Stimulated activated CD8-positive, alpha-beta memory T cell treated with anti-CD3 and anti-CD28 coated beads, Interleukin-2, amount 100 ng/mL, for 1 hour (primary cell): Measurements from ENCODE around the gene PI16.

Source experiments
- DNase-seq, 2 donors: peaks; one replicate each; pipeline ENCODE4 v3.0.0-alpha.2; 2020; ENCODE audit warnings: low read depth in 2 of 2

Gene PI16

DNA sequence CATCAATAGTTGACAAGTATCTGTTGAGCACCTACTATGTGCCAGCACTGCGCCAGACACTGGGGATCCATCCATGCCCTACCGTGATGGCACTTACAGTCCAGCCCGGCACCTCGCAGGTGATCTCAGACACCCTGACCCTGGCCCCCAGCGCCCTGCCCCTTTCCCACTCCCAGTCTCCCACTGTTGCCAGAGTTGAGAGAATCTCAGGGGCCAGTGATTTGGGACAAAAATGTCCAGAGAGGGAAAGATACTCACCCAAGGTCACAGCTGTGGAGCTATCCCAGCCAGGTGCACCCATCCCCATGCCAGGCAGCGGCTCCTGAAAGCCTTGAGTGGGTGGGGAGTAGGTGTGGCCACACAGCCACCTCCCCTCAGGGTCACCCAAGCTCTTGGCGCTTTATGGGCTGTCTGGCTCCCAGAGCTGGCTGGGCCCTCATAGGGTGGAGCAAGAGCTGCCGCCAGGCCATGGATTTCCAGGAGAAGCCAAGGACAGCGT lies 3.3 kb downstream of the PI16 start:
- no peak for DNase-seq

DNA sequence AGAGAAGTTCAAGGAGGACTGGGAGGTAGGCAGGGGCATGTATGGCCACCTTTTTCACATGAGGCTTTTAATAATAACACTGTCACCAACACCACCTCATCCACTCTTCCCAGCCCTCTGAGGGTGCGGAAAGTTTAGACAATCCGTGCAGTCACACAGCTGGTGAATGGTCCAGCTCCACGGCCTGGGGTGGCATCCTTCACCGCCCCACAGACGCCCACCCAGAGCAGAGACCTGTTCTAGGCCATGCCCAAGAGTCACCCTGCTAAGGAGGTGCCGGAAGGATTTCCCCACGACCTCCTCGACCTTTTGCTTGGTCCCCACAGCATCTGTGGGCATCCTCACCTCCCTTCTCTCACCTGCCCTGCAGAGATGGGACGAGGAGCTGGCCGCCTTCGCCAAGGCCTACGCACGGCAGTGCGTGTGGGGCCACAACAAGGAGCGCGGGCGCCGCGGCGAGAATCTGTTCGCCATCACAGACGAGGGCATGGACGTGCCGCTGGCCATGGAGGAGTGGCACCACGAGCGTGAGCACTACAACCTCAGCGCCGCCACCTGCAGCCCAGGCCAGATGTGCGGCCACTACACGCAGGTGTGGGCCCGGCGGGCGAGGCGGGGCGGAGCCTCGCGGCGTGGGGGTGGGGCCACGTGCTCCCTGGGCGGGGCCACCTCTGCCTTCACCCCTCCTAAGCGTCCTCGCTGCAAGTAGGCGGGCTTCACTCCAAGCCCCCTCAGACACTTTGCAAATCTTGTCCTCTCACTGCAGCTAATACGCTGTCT lies 4.4 kb downstream of the PI16 start:
- no peak for DNase-seq

DNA sequence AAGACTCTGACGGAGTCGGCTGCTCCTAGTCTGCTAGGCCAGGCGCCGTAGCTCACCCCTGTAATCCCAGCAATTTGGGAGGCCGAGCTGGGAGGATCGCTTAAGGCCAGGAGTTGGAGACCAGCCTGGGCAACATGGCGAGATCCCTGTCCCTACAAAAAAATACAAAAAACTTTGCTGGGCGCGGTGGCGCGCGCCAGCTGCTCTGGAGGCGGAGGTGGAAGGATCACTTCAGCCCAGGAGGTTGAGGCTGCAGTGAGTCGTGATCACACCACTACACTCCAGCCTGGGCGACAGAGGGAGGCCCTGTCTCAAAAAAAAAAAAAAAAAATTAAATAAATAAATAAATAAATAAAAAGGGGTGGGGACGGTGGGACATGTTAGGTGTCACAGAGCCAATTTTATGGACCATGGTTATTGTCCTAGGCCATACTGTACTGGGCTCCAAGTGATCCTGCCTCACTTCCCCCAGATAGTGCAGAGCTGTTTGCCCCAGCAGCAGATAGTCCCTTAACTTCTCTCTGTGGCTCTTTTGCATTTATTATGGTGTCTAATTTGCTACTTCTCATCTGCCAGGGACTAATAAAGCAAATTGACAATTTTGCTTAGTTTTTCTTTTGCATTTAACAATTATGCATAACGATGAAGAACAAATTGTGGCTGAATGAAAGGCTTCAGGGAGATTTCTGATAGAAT lies 5.2 kb downstream of the PI16 start:
- no peak for DNase-seq

DNA sequence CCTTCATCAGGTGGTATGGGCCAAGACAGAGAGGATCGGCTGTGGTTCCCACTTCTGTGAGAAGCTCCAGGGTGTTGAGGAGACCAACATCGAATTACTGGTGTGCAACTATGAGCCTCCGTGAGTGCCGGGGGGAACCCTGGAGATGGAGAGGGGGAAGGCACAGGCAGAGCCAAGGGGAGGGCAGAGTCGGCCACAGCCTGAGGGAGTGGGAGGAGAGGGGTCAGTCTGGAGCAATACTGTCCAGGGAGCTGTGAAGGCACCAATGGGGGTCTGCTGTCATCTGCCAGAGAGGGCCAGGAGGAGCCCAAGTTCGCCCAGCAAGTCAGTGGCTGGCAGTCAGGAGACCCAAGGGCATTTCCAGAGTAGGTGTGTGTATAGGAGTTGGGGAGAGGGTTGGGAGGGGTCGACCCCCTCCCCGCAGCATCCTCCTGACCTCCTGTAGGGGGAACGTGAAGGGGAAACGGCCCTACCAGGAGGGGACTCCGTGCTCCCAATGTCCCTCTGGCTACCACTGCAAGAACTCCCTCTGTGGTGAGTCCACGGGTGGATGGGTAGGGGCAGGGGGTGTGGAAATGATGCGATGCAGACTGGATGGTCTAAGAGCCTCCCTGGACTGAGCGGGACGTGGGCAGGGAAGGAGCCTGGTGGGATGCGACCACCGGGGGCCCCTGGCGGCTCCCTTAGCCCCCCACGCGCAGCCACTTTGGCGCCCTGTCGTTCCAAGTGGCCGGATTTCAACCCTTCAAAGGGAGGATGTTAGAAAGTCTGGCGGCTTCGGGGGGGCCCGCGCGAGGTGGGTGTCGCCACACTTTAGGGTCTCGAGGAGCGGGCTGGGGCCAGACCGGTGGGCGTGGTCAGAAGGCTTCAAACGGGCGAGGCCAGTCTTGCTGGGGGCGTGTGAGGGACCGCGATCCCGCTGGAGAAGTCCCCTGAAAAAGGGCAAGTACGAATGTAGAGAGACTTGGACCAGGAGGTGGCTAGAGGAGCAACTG lies 7.2 kb downstream of the PI16 start:
- DNase-seq: no peak

DNA sequence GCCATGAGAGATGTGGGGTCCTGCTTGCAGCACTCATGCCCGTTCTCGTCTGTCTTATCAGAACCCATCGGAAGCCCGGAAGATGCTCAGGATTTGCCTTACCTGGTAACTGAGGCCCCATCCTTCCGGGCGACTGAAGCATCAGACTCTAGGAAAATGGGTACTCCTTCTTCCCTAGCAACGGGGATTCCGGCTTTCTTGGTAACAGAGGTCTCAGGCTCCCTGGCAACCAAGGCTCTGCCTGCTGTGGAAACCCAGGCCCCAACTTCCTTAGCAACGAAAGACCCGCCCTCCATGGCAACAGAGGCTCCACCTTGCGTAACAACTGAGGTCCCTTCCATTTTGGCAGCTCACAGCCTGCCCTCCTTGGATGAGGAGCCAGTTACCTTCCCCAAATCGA lies 8.3 kb downstream of the PI16 start:
- DNase-seq: peak; percentile 37 to 61

DNA sequence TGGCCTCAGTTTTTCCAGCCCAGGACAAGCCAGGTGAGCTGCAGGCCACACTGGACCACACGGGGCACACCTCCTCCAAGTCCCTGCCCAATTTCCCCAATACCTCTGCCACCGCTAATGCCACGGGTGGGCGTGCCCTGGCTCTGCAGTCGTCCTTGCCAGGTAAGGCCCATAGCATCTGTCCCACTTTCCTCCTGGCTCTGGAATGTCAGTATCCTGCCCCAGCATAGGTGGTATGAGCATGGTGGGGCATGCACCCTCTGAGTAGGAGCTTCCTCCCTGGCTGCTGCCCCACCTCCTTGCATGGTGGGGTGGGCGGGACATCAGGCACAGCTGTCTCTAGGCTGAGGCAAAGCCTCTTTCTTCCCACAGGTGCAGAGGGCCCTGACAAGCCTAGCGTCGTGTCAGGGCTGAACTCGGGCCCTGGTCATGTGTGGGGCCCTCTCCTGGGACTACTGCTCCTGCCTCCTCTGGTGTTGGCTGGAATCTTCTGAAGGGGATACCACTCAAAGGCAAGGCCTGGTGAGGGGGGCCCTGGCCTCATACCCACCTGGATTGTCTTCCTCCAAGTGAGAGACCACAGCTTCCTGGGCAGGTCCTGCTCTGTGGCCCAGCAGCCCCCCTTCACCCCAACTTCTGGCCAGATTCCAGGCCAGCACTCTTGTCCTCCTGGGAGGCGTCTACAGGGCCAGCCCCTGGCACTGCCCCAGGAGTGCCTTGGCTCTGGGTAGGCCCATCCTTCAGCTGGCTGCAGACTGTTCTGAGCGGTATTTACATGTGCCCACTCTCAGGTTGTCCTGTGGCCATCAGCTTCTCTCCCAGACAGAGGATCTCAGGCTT lies 9.1 kb downstream of the PI16 start:
- DNase-seq: no peak

DNA sequence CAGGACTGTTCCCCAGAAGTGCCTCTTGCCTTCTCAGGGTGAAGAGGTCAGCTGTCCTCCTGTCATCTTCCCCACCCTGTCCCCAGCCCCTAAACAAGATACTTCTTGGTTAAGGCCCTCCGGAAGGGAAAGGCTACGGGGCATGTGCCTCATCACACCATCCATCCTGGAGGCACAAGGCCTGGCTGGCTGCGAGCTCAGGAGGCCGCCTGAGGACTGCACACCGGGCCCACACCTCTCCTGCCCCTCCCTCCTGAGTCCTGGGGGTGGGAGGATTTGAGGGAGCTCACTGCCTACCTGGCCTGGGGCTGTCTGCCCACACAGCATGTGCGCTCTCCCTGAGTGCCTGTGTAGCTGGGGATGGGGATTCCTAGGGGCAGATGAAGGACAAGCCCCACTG lies 9.8 kb downstream of the PI16 start:
- no peak for DNase-seq

DNA sequence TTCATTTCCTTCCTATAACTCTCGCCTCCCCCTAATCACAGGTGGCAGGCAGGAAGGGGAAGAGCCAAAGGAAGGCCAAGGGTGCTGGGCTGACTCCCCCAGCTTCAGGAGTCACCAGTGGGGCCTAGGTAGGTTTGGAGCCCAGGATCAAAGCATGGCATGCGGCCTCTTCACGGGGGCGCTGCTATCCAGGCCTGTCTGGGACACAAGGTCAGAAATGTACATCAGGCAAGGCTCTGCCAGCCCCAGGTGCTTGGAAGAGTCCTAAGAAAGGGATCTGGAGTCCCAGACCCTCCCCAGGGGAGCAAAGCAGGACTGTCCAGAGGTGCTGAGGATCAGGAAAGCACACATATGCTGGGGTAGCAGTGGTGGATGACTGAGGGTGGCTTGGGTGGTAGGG lies 10.4 kb downstream of the PI16 start:
- no peak for DNase-seq

DNA sequence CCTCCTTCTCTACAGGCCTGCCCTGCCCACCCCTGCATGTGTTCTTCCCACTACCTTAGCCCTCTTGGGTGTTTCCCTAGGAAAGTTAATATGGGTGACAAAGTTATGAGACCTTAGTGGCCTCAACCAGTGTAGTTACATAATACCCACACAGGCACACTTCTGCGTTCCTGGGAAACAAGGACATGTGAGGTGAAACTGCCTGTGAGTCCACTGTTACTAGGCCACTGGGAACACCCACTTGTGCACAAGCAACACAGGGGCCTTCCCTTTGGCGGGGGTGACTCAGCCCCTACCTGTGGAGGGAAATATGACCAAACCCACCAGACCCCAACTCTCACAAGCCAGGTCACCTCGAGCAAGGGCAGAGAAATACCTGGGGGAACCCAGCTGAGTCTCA lies 12.8 kb downstream of the PI16 start:
- no peak for DNase-seq

DNA sequence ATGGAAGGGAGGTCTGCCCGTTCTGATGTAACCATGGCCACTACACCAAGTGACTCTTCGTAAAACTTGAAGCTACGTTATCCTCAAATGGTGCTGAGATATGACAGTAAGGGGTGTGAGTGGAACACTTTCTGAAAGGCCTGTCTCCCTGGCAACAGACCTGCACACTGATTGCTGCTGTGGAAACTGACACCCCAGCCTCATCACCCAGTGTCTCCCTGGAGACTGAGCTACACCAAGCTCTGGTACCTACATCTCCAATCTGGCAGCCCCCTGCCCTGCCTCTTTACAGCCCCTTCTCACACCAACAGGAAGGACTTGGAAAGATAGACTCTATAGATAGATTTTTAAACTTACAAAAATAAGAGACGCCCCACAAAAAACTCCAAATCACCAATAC lies 13.2 kb downstream of the PI16 start:
- no peak for DNase-seq

DNA sequence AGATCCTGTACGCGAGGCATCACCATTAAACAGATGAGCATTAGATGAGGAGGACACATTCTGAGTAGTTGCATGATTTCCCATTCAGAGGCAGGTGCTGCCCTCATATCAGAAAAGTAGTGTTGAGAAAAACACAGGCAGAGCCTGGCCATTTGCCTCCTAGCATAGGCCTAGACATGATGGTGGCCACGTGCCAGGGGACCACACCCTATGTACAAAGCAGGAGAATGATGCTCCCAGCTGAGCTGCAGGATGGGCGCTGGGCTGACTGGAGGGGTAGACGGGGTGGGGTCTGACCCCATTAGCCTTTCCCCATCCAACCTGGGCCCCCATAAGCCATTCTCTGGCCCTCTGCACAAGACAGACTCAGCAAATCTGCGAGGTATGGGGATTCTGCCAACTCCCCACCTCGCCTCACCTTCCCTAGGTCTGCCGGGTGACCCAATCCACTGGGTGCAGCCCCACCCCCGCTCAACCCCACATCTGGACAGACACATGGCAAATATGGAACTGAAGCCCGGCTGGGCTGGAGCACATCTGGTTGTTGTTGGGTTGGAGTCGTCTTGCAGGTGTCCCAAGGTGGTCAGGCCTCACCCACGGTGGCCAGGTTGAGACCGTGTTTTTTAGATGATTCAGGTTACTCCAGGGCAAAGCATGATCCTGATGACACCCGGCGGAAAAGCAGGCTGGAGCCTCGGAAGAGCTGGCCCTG lies 13.9 kb downstream of the PI16 start:
- DNase-seq: no peak

DNA sequence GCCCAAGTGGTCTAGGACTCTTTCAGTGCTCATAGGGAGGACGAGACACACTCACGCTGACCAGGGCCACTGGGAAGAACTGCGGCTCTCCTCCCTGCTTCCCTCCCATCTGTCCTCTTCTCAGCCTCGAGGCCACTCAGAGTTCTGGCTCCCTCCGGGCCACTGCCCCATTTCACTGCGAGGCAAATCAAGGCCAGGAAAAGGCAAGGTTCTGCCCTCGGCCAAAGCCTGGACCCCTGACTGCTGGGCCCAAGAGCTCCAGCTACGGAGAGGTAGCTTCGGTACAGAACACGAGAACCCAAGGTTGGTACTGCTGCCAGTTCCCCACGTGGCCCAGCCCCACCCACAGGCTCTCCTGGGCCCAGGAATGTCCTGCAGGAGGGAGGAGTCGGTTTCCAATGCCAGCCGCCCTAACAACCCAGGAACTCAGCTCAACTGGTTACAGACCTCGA lies 14.7 kb downstream of the PI16 start:
- no peak for DNase-seq

DNA sequence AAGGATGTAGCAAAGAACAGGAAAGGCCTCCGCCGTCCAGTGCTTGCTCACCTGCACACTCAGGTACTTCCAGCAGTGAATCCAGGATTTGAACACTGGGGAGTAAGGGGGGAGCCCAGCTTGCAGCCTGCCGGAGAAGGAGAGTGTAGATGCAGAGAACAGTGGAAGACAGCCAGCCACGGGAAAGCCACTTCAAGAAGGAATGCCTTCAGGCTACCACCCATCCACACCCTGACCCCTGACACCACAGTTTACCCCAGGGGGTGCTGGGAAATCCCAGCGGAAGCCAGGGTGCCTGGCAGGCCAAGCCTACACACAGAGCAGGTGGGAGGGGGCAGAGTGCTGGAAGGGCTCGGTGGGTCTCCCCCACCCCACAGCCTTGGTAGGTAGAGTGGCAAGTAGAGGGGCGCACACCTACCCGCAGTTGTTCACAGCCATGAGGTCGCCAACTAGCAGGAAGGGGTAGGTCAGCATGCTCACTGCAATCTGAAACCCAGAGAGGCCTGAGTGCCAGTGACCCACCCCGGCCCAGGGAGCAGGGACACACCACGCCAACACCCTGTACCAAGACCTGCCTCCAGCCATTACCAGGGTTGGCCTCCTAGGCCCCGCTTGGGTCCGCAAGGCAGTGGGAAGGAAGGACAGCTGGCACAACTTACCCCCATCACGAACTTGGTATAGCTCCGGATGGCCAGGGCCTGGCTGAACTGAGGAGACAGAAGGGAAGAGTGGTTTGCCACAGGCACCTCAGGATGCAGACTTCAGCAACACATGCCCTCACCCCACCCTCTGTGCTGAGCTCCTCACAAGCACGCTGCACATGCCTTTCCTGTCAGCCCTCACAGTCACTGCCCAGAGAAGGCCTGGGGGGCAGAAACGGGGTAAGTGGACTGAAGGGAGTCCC lies 15.7 kb downstream of the PI16 start:
- DNase-seq: no peak

DNA sequence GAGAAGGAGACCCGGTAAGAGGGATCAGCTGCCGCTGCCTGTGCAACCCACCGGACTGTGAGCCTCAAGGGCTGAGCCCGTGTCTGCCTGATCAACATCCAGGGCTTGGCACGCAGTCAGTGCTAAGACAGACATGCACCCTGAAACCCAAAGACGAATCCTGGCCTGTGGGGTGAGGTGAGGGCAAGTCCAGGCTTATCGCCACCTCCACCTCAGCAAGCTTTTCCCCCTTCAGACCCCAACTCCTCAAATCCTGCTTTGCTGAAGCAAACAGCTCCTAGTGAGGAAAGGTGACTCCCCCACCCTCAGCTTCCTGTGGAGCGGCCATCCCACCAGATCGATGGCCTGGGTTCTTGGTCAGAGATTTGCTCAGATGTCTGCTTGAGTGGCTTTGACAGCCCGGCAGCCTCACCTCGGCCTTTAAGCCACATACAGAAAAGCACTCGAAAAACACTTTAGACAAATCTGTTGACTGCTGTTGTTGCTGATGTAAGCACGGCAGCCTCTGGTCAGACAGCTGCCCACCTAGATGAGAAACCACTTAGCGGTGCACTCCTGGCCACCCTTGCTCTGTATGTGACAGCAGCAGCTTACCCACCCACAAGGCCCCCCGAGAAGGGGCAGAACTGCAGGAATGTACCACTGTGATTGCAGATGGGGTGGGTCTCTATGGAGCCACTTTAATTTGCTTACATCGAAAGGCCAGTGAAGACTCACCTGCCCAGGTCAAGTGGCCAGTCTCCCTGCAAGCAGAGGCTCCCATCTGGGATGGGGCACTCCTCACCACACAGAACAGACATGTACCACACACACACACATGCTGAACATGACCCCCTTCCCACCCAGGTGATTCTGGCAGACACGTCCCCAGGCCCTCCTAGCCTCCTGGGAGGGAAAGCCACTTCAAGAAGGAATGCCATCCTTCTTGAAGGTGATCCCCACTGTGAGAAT lies 16.6 kb downstream of the PI16 start:
- no peak for DNase-seq

DNA sequence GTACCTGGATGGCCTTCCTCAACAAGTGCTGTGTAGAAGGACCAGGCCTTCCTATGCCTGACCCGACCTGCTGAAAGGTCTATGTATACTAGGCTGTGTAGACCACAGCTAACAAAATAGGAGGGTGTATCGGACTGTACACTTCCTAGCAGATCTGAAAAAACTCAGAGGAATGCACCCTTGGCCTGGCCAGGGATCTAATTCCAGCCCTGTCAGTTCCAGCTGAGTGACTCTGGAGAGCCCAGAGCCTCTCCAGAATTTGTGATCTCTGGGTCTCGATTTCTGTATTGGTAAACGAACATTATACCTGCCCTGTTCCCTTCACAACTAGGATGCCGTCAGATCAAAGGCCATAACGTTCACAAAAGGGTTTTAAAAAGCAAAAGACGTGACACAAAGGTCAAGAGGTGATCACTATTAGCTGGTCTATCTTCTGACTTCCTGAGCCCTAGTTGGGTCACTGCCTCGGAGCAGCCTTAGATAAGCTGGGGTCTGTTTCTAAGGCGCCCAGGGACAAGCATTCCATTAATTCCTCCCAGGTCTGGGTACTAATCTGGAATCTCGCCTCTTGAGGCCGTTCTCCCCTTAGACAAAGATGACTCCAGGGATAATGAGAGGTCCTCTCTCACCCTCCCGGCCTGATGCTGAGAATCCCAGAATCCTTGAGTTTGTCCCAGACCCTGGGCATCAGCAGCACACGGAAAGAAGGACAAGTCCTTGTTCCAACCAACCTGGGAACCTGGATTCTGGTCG lies 17.6 kb downstream of the PI16 start:
- DNase-seq: no peak

DNA sequence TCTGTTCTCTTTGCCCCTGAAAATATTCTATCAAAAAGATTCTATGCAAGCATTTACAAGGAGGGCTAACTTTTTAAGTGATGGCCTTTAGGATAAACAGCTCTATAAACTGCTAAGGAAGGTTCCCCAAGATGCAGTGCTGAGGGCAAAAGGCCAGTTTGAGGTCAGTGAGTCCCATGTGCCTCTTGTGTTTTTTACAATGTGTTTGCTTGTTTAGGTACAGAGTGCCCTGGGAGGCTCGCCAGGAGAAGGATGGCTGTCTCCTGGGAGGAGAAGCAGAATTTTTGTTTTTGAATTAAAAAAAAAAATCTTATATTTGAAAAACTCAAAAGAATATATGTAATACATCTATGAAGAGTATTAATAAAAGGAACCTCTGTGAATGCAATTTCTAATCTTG lies 18.7 kb downstream of the PI16 start:
- DNase-seq: no peak

DNA sequence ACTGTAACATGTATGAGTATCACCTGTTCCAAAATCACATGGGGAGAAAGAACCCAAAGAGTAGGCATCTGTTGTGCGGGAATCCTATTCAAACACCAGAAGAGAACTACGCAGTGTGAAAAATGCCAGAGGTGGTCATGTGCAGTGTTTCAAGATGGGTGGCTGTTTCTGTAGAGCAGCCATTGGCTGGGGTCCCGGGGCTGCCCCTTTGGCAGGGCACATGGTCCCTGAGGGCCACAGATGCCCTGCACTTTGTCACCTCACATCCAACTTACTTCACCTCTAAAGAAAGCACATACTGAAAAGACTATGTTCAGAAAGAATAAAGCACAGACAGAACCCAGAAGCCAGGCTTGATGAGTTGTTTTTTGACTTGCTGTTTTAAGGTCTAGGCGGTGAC lies 19.1 kb downstream of the PI16 start:
- no peak for DNase-seq
